Activated T-helper 17 cell treated with anti-CD3 and anti-CD28 coated beads, Interleukin-2, amount 50 U/mL, for 72 hours (primary cell): ENCODE measurements around the gene PITPNC1. TPM values are rescaled to one million over a fixed set of nuclear protein-coding genes. Genes with fewer than 3 reads are reported as not detected.
"Not testable (repeated sequence)": the region's sequence is repeated elsewhere in the genome, so short reads cannot be mapped to it uniquely, and the experiment has no call there.

Experiments used
- ATAC-seq: fragments of 150-1000 bp; cut with Tn5 transposase; replicated peaks from 2 replicates; pipeline ENCODE4 v1.10.0; 2021; ENCODE audit warnings: mild to moderate bottlenecking, moderate library complexity
- H3K27ac Mint-ChIP-seq: one replicate; pipeline ENCODE4 v1.8.0; 2022; ENCODE audit warnings: mixed read lengths
- H3K27me3 Mint-ChIP-seq: one replicate; pipeline ENCODE4 v1.8.0; 2022; ENCODE audit warnings: mixed read lengths
- H3K36me3 Mint-ChIP-seq: one replicate; pipeline ENCODE4 v1.8.0; 2022; ENCODE audit warnings: low read depth, mild to moderate bottlenecking, mixed read lengths
- H3K4me1 Mint-ChIP-seq: one replicate; pipeline ENCODE4 v1.8.0; 2022; ENCODE audit warnings: mixed read lengths
- H3K4me3 Mint-ChIP-seq: one replicate; pipeline ENCODE4 v1.8.0; 2022; ENCODE audit warnings: mild to moderate bottlenecking, mixed read lengths
- H3K9me3 Mint-ChIP-seq: one replicate; pipeline ENCODE4 v1.8.0; 2022; ENCODE audit warnings: mixed read lengths
- total RNA-seq, 2 donors: library from RNA; stranded (reverse); gene quantifications; one replicate each; pipeline ENCODE4 v1.2.3, GENCODE V29; 2022

The PITPNC1 gene
- total RNA-seq, 2 donors from 2014 or later: 43.0 to 45.4 TPM

DNA sequence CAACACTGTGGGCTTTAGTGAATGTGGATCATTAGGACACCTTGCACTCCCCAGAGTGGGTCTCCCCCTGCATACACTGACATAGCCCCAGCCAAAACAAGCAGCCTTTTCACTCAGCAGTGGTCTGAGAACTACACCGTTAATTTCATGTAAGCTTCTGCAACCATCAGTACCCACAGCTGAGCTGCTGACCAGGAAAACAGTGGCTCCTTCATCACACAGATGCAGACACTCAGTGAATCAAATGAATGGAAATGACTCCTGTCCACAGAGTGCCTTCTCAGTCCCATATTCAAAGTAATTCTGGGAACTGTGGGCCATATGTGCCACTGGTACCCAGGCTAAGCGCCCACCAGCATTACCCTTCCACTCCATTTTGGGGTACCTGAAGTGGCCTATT lies 301.3 kb downstream of the PITPNC1 start:
- H3K36me3 Mint-ChIP-seq: peaks cover 47% of the 10 kb centered on the region
- no peaks in the 10 kb centered on the region for H3K27me3 Mint-ChIP-seq
- no peak for ATAC-seq
- H3K4me1 Mint-ChIP-seq: no peaks in the 10 kb centered on the region
- H3K4me3 Mint-ChIP-seq: no peak overlapping the region
- H3K27ac Mint-ChIP-seq: no peak overlapping the region
- no peaks in the 10 kb centered on the region for H3K9me3 Mint-ChIP-seq

DNA sequence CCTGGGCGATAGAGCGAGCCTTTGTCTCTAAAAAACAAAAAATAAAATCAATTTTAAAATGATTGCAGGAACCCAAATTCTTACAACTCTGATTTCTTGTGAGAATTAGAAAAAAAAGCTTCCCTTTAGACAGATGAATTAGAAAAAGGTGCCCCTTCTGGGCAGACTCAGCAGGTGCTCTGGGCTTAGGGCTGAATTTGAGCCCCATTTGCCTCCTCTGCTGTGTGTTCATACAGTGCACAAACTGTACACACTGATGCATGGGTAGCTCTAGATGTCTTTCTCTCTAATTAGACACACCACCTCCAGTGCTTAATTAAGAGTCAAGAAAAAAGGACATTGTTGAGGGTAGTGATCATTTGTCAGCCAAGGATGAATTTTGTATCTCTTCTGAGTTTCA lies 302.1 kb downstream of the PITPNC1 start:
- no peak overlapping the region for H3K27ac Mint-ChIP-seq
- H3K4me1 Mint-ChIP-seq: no peaks in the 10 kb centered on the region
- H3K4me3 Mint-ChIP-seq: no peak overlapping the region
- no peak for ATAC-seq
- H3K9me3 Mint-ChIP-seq: no peaks in the 10 kb centered on the region
- H3K36me3 Mint-ChIP-seq: peaks cover 44% of the 10 kb centered on the region
- no peaks in the 10 kb centered on the region for H3K27me3 Mint-ChIP-seq

DNA sequence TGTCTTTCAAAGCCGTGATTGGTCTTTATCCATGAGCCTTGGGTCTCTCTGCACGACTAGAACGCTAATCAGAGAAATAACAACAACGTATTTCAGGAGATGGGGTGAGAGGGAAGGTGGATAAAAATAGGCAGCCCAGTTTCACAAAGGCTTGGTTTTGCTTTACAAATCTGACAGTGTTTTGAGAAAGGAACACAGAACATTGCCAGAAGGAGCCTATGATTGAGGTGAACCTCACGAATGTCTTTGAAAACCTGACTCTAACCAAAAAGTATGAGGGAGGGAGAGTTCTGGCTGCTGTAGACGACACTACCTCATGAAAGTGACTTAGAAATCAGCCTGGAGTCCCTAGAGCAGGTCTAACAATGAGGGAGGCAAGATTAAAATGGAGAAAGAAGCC lies 302.6 kb downstream of the PITPNC1 start:
- Mint-ChIP-seq H3K4me1 (no peaks in the 10 kb centered on the region), H3K9me3 (no peaks in the 10 kb centered on the region), H3K27me3 (no peaks in the 10 kb centered on the region), H3K27ac (no peak overlapping the region), H3K4me3 (no peak overlapping the region), H3K36me3 (peaks cover 43% of the 10 kb centered on the region)
- no peak for ATAC-seq

DNA sequence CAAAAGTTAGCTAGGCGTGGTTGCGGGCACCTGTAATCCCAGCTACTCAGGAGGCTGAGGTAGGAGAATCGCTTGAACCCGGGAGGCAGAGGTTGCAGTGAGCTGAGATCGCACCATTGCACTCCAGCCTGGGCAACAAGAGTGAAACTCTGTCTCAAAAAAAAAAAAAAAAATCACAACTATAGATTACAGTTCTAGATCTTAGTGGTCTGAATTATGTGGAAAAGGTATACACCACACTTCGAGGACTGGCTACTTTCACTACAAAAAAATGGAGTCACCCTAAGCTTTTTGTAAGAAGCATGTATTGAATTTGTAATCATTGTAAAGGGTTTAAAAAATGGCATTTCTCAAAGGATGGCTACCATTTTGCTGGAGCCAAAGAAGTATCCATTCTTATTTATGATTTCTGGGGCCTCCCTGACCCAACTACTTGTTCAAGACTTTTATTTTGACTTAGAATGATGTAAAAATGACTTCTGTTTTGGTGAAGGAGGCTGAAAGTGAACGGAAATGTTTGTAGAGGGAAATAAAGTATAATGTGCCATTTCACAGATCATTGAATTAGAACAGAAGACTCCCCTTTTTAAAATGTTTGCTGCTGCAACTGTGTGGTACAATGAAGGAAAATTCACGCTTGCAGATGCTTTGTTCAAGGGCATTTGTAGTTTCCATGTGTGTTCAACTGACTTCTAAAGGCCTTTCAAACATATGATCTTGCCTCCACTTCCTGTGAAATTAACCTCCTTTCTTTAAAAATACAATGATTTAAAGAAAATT lies 303.6 kb downstream of the PITPNC1 start:
- no peak for ATAC-seq
- Mint-ChIP-seq H3K4me3 (no peak overlapping the region), H3K36me3 (peaks cover 34% of the 10 kb centered on the region), H3K9me3 (no peaks in the 10 kb centered on the region), H3K27me3 (no peaks in the 10 kb centered on the region), H3K4me1 (no peaks in the 10 kb centered on the region), H3K27ac (peak overlapping the region; percentile 43)

DNA sequence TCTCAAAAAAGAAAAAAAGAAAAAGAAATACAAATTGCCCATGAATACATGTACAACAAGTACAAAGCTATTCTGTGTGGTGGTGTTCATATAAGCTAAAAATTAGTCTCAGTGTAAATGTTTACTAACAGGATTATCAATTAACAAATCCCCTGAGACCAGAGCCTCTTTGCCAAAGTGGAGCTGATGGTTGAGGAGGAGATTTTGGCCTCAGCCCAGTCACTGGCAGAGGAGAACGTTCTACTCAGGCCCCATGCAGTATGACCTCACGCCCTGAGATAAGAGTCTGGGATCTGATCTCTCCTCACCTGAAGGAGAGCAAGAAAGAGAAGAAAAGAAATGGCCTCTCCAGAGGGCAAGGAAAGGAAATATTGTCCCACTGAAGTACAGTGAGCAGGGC lies 305.1 kb downstream of the PITPNC1 start:
- H3K27ac Mint-ChIP-seq: peak overlapping the region; percentile 56
- no peak overlapping the region for H3K4me3 Mint-ChIP-seq
- ATAC-seq: no peak
- no peaks in the 10 kb centered on the region for H3K4me1 Mint-ChIP-seq
- peaks cover 25% of the 10 kb centered on the region for H3K36me3 Mint-ChIP-seq
- no peaks in the 10 kb centered on the region for H3K27me3 Mint-ChIP-seq
- no peaks in the 10 kb centered on the region for H3K9me3 Mint-ChIP-seq

DNA sequence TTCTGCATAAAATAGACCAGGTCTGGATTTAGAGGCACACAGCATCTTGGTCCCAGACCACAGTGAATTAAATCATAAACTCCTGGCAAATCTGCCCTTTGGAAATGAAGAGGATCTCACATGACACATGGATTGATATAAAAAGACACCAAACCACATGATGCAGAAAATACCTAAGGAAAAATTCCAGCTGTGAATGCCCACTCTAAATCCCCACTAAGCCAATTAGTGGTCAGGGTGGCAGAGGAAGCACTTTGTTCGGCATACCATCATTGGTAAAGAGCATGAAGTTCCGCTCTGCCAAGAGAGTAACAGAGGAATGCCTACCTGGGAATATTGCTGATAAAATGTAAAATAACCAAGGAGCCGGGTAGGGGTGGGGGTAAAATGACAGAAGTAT lies 308.3 kb downstream of the PITPNC1 start:
- peak overlapping the region; percentile 12 for H3K27ac Mint-ChIP-seq
- peaks cover 18% of the 10 kb centered on the region for H3K36me3 Mint-ChIP-seq
- no peak for ATAC-seq
- H3K4me3 Mint-ChIP-seq: no peak overlapping the region
- H3K27me3 Mint-ChIP-seq: no peaks in the 10 kb centered on the region
- no peaks in the 10 kb centered on the region for H3K4me1 Mint-ChIP-seq
- no peaks in the 10 kb centered on the region for H3K9me3 Mint-ChIP-seq

DNA sequence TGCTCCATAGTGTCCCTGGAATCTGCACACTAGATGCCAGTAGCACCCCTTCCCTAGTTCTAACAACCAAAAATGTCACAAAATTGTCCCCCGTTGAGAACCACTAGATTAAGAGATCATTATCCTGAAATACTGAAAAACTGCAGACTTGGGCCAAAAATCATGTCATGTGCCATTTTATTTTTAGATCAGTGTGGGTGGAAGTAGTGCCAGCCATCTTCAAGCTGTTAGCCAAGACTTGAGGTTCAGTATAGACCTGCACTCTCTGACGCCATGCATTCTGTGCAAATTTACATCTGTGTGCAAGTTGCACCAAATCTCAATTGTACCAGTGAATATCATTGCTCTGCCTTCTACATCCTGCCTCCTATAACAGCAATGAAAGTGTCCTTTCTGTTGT lies 309.2 kb downstream of the PITPNC1 start:
- Mint-ChIP-seq H3K4me3 (no peak overlapping the region), H3K4me1 (no peaks in the 10 kb centered on the region), H3K9me3 (no peaks in the 10 kb centered on the region), H3K27ac (no peak overlapping the region), H3K36me3 (peaks cover 10% of the 10 kb centered on the region), H3K27me3 (no peaks in the 10 kb centered on the region)
- no peak for ATAC-seq

DNA sequence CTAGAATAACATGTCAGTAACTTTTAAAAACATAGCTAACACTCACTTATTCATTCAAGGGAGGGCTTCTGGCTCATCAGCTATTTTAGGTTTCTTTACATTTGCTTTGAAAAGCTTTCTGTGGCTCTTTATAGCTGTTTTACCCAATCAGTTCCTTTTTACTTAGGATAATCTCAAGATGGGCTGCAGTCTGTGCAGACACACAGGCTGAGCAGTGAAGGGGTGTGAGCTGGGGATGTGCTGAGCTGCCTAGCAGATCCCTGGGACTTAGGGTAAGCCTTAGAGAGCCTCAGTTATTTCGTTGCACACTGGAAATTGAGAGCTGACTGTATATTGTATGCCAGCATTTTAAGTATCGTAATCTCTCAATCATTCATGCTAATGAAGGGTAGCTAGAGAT lies 310.4 kb downstream of the PITPNC1 start:
- no peak for ATAC-seq
- Mint-ChIP-seq H3K27me3 (no peaks in the 10 kb centered on the region), H3K9me3 (no peaks in the 10 kb centered on the region), H3K36me3 (peaks cover 22% of the 10 kb centered on the region), H3K27ac (no peak overlapping the region), H3K4me1 (no peaks in the 10 kb centered on the region), H3K4me3 (no peak overlapping the region)

DNA sequence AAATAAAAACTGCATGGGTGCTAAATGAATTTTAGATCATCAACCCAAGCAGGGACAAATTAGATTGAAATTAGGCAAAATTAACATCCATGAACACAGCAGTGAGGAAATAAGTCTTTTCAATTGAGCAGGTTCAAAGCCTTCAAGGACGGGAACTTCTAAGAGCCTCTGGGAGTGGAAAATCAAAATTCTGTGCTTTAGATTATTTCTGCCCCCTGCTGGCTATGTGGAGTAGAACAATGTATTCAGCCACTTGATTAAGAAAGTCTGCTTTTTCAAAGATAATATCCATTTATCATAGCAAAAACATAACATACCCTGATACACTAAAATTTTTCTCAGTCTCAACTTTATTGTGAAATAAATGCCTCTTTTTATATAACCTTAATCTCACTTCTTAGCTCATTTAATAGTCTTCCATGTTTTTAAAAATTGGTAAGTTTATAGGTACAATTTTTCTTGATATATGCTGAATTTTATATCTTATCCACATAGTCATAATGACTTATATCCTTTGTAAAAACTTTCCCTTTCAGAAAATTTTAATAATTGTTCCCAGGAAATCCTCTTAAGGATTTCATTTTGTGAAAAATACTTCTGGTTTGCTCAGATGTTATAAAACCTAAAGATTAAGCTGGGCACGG lies 312.6 kb downstream of the PITPNC1 start:
- Mint-ChIP-seq H3K9me3 (no peaks in the 10 kb centered on the region), H3K27me3 (no peaks in the 10 kb centered on the region), H3K4me3 (no peak overlapping the region), H3K4me1 (no peaks in the 10 kb centered on the region), H3K27ac (no peak overlapping the region), H3K36me3 (peaks cover 41% of the 10 kb centered on the region)
- ATAC-seq: no peak

DNA sequence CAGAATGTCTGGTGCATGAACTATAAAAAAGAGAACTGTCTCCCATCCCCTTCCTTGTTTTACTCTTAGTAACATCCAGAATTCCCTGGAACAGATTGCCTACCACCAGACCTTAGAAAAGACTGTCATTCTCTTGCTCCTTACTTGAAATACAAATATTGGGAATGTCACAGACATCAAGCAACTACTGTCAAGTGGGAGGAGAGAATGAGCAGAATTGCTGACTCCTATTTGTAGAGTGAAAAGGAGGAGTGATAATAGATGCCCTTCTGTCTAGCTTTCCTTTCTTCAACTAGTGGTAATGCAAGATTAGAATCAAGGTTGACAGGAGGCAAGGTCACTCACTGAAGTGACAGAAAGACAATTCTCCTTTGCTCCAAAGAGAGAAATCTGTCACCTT lies 316.7 kb downstream of the PITPNC1 start:
- Mint-ChIP-seq H3K27ac (no peak overlapping the region), H3K36me3 (peaks cover 32% of the 10 kb centered on the region), H3K4me1 (no peaks in the 10 kb centered on the region), H3K27me3 (no peaks in the 10 kb centered on the region), H3K4me3 (no peak overlapping the region), H3K9me3 (no peaks in the 10 kb centered on the region)
- ATAC-seq: no peak

DNA sequence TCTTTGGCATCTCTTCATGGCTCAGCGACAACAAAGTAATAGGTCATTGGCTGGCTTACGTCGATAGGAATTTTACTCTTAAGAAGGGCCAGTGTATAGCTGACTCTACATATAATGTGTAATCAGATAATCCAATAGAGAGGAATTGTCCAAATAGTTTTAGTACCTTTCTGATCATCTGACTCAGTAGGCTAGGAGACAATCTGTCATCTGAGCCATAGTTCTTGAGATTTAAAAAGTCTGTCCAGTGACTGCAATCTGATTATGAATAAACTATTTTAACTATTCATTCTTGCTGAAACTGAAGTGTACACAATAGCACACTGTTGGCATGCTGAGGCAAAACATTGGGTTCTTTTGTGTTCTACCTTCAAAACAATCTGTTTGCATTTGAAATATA lies 319.3 kb downstream of the PITPNC1 start:
- no peaks in the 10 kb centered on the region for H3K4me1 Mint-ChIP-seq
- H3K27ac Mint-ChIP-seq: no peak overlapping the region
- H3K4me3 Mint-ChIP-seq: no peak overlapping the region
- H3K27me3 Mint-ChIP-seq: no peaks in the 10 kb centered on the region
- no peaks in the 10 kb centered on the region for H3K9me3 Mint-ChIP-seq
- ATAC-seq: no peak
- H3K36me3 Mint-ChIP-seq: peaks cover 32% of the 10 kb centered on the region

DNA sequence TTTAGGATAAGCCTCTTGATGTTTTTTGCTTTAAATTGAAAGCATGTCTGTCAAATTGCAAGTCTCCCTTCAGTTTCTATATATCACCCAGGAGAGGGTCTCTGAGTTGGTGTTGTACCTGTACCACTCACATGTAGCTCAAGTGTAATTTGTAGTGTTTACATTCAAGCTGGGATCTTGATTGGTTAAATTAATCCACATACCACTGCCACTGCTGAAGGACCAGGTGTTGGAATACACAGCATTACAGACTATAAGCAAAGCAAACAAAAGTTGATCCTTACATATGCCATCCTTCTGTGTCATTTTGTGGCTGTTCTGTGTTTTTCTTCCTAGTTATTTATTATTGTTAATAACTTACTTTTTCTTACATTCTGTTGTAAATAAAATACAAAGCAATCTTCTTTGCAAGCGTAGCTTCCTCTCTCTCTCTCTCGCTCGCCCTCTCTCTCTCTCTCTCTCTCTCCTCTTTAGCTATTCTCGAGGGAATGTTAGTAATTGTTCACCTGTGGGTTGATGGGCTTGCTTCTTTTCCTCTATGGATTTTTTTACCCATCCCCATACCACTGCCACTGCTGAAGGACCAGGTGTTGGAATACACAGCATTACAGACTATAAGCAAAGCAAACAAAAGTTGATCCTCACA lies 319.9 kb downstream of the PITPNC1 start:
- no peak overlapping the region for H3K27ac Mint-ChIP-seq
- H3K9me3 Mint-ChIP-seq: no peaks in the 10 kb centered on the region
- no peak overlapping the region for H3K4me3 Mint-ChIP-seq
- no peak for ATAC-seq
- H3K4me1 Mint-ChIP-seq: no peaks in the 10 kb centered on the region
- H3K27me3 Mint-ChIP-seq: no peaks in the 10 kb centered on the region
- peaks cover 25% of the 10 kb centered on the region for H3K36me3 Mint-ChIP-seq

DNA sequence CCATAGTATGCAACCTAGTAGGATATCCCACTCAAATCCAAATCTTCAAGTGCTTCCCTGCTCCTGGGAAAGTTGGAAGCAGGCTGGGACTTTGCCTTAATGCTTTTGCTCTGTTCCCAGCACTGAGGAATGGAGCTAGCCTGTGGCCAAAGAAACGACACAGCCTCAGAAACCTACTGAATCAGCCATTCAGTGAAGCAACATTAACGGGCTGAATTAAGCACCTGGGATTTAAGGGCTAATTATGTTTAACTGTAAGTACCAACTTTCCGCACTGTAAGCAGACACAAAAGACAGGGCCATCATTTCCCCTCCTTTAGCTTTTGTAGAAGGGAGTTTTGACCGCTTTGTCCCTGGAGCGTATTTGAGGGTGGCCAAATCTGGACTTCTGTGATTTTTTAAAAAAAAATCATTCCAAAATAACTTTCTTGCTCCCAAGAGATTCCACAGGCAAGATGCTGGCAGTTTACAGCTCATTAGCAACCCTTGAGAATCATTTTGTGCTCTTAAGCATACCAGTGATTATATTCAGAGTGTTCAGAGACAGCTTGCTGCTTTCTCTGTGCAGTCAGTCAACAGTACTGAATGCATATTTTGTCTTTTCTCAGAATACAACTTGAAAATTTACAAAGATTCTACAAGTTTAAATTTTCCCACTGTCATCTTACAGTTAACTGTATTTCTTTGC lies 323.1 kb downstream of the PITPNC1 start:
- no peaks in the 10 kb centered on the region for H3K4me1 Mint-ChIP-seq
- no peak overlapping the region for H3K27ac Mint-ChIP-seq
- H3K9me3 Mint-ChIP-seq: no peaks in the 10 kb centered on the region
- no peaks in the 10 kb centered on the region for H3K27me3 Mint-ChIP-seq
- H3K36me3 Mint-ChIP-seq: no peaks in the 10 kb centered on the region
- H3K4me3 Mint-ChIP-seq: no peak overlapping the region
- no peak for ATAC-seq

DNA sequence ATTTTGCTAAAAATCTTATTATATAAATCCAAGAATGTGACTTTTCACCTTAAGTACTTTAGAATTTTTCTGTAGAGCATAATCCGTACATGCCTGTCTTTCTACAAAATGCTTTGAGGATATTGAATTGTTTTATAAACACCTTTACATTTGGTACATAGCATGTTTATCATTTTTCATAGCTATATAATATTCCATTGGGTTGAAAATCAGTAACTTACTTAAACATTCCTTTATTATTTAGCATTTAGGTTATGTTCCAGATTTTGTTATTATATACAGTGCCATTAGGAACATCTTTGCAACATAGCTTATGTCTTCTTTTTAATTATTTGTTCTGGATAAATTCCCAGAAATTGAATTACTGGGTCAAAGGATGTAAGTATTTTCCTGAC lies 323.6 kb downstream of the PITPNC1 start:
- no peak overlapping the region for H3K4me3 Mint-ChIP-seq
- H3K27me3 Mint-ChIP-seq: no peaks in the 10 kb centered on the region
- H3K4me1 Mint-ChIP-seq: no peaks in the 10 kb centered on the region
- no peak for ATAC-seq
- H3K9me3 Mint-ChIP-seq: no peaks in the 10 kb centered on the region
- no peak overlapping the region for H3K27ac Mint-ChIP-seq
- no peaks in the 10 kb centered on the region for H3K36me3 Mint-ChIP-seq

DNA sequence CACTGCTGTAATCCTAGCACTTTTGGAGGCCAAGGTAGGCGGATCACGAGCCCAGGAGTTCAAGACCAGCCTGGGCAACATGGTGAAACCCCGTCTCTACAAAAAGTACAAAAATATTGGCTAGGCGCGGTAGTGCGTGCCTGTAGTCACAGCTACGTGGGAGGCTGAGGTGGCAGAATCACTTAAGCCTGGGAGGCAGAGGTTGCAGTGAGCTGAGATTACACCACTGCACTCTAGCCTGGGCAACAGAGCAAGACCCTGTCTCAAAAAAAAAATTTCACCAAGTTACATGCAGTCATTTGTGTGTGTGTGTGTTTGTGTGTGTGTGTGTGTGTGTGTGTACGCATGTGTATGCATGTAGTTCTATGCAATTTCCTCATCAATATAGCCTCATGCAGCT lies 325.8 kb downstream of the PITPNC1 start:
- not testable (repeated sequence) for H3K27me3 Mint-ChIP-seq, H3K4me3 Mint-ChIP-seq, H3K9me3 Mint-ChIP-seq, H3K27ac Mint-ChIP-seq, ATAC-seq, H3K36me3 Mint-ChIP-seq, H3K4me1 Mint-ChIP-seq
